Measurements from ENCODE around the gene GJD3. TPM values are rescaled to one million over a fixed set of nuclear protein-coding genes. Genes with fewer than 3 reads are reported as not detected.

Gene GJD3
- total RNA-seq, 5 donors from 2014 or later (not counting 1 experiment from before 2014, with no cell fraction given), result not detected

- Mint-ChIP-seq H3K36me3 (peaks cover 32% of the 10 kb centered on the region), H3K4me3 (no peak overlapping the region), H3K9me3 (no peaks in the 10 kb centered on the region), H3K4me1 (peaks cover 41 to 50% (median 48%) of the 10 kb centered on the region in 3 donors), H3K27me3 (no peaks in the 10 kb centered on the region), H3K27ac (peak overlapping the region in 1 of 2 donors; percentile 80)
- H3K9me3 ChIP-seq, result no peaks in the 10 kb centered on the region
- ATAC-seq (replicated peaks in 1 of 4) (no peak), DNase-seq (no peak)
- POLR2A ChIA-PET, result interaction anchor here in 1 of 2 donors (0.6 kb wide), 1 partner anchor 246 kb away, joined by 3 read pairs; no protein-coding TSS in a partner anchor
- H3K36me3 ChIP-seq (ENCODE audit: control insufficient read depth in 2 of 2, extremely low read depth in 1 of 2, insufficient read depth in 1 of 2, low read length in 1 of 2), result peaks cover 29 to 67% of the 10 kb centered on the region in 2 donors
- H3K4me1 ChIP-seq (ENCODE audit: control insufficient read depth in 1 of 2, extremely low read depth in 1 of 2, insufficient read depth in 2 of 2, low read length in 2 of 2), result peaks cover 4 to 46% of the 10 kb centered on the region in 2 experiments
- H3K27ac ChIP-seq (ENCODE audit: low read length), result no peak overlapping the region
- 95% methylated on average over 17 of the region's 27 CpGs for WGBS (ENCODE audit: insufficient coverage)
- H3K4me3 ChIP-seq (ENCODE audit: control insufficient read depth in 1 of 2, extremely low read depth in 1 of 2, low read length in 1 of 2), result no peak overlapping the region
- H3K27me3 ChIP-seq (replicated peaks in 1 of 2; ENCODE audit: control insufficient read depth in 2 of 2, extremely low read depth in 1 of 2, insufficient read depth in 2 of 2, low read length in 1 of 2), result no peaks in the 10 kb centered on the region
- CTCF ChIA-PET, result interaction anchor here in 1 of 2 donors (5.0 to 6.1 kb wide), 2 partner anchors 44 to 49 kb away, joined by 24 to 69 read pairs; no protein-coding TSS in a partner anchor
Observed at GRCh38 chr17:40351359-40352236, 12.9 kb downstream of the GJD3 start.

DNA sequence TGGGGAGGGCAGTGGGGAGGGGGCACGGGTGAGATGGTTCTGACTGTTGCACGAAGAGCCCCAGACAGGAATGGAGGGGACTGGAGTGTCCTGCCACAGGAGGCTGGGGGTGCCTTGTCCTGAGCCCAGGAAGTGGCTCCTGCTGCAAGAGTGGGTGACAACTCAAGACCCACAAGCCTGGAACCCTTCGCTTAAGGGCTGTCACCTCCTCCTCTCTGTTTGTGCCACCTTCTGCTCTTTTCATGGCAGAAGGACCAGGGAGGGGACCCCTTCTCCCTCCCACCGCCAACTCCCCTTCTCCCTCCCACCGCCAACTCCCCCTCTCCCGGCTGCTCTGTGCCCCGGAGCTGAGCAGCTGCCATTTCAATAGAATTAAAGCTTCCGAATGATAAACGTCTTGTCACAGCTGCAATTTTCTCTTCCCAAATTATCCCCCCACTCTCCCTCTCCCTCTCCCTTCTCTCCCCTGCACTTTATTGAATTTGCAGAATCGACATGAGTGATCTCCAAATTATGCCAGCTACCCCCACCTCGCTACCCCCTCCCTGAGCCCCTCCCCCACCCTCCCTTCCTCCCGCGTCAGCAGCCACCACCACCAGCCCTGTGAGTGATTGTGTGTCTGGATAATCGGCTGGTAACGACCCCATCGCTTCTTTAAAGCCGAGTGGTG lies 13.7 kb downstream of the GJD3 start:
- POLR2A ChIA-PET, result interaction anchor here in 1 of 2 donors (0.7 kb wide), 1 partner anchor 41 kb away, joined by 11 read pairs; no protein-coding TSS in a partner anchor
- DNase-seq, result no peak
- Mint-ChIP-seq H3K9me3 (no peaks in the 10 kb centered on the region), H3K4me3 (no peak overlapping the region), H3K36me3 (peaks cover 32% of the 10 kb centered on the region), H3K4me1 (peaks cover 49 to 58% (median 54%) of the 10 kb centered on the region in 3 donors), H3K27me3 (no peaks in the 10 kb centered on the region), H3K27ac (no peak overlapping the region)
- 91% methylated on average over 9 of the region's 17 CpGs for WGBS (ENCODE audit: insufficient coverage)
- Histone ChIP-seq H3K27me3 (replicated peaks in 1 of 2; ENCODE audit: control insufficient read depth in 2 of 2, extremely low read depth in 1 of 2, insufficient read depth in 2 of 2, low read length in 1 of 2) (no peaks in the 10 kb centered on the region), H3K4me1 (ENCODE audit: control insufficient read depth in 1 of 2, extremely low read depth in 1 of 2, insufficient read depth in 2 of 2, low read length in 2 of 2) (peaks cover 6 to 54% of the 10 kb centered on the region in 2 experiments), H3K27ac (ENCODE audit: low read length) (no peak overlapping the region), H3K9me3 (no peaks in the 10 kb centered on the region), H3K4me3 (ENCODE audit: control insufficient read depth in 1 of 2, extremely low read depth in 1 of 2, low read length in 1 of 2) (no peak overlapping the region), H3K36me3 (ENCODE audit: control insufficient read depth in 2 of 2, extremely low read depth in 1 of 2, insufficient read depth in 1 of 2, low read length in 1 of 2) (peaks cover 29 to 65% of the 10 kb centered on the region in 2 donors)
- ATAC-seq (replicated peaks in 1 of 4), result no peak
- CTCF ChIA-PET, result interaction anchor here in 1 of 2 donors (5.0 to 6.1 kb wide), 2 partner anchors 44 to 48 kb away, joined by 24 to 69 read pairs; no protein-coding TSS in a partner anchor

DNA sequence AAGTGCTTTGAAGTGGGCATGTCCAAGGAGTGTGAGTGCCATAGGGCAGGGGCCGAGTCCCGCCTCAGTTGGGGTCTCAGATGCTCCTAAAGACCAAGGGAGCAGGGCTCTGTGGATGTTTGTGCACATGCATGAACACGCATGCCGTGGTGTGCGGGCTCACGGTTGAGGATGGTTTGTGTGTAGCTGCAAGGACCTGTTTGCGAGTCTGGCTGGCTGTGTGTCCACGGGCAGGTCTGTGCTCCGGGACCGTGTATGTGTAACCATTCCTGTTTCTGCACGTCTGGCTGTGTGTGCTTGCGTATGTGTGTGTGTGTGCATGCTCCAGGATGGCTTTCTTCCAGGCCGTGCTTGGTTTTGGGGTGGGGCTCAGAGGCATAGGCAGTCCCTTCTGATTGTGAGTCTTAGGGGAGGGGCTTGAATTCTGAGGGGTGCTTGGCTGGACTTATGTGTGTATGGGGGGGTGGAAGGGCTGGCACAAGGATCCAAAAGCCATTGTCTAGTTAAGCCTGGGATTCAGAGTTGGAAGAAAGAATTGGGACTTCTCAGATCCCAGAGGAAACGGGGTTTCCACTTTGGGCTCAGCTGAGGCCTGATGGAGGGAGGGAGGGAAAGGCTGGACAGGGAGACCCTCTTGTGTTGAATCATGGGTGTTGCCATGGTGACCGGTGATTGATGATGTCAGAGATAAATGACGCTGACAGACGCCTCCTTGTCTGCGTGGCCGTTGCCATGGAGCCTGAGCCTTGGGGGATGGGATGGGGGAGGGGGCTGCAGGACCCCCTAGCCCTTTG lies 14.4 kb downstream of the GJD3 start:
- WGBS (ENCODE audit: insufficient coverage), result 93% methylated on average over 15 of the region's 19 CpGs
- H3K27me3 ChIP-seq (replicated peaks in 1 of 2; ENCODE audit: control insufficient read depth in 2 of 2, extremely low read depth in 1 of 2, insufficient read depth in 2 of 2, low read length in 1 of 2), result no peaks in the 10 kb centered on the region
- H3K27ac ChIP-seq (ENCODE audit: low read length), result no peak overlapping the region
- no peak overlapping the region for H3K4me3 ChIP-seq (ENCODE audit: control insufficient read depth in 1 of 2, extremely low read depth in 1 of 2, low read length in 1 of 2)
- no peaks in the 10 kb centered on the region for H3K27me3 Mint-ChIP-seq
- peaks cover 56 to 65% (median 59%) of the 10 kb centered on the region in 3 donors for H3K4me1 Mint-ChIP-seq
- H3K36me3 ChIP-seq (ENCODE audit: control insufficient read depth in 2 of 2, extremely low read depth in 1 of 2, insufficient read depth in 1 of 2, low read length in 1 of 2), result peaks cover 24 to 58% of the 10 kb centered on the region in 2 donors
- no peaks in the 10 kb centered on the region for H3K9me3 Mint-ChIP-seq
- ATAC-seq (replicated peaks in 1 of 4), result no peak
- H3K36me3 Mint-ChIP-seq, result peaks cover 29% of the 10 kb centered on the region
- no peak overlapping the region for H3K4me3 Mint-ChIP-seq
- DNase-seq, result peak in 1 of 35 experiments; percentile 22
- POLR2A ChIA-PET, result interaction anchor here in 1 of 2 donors (0.7 kb wide), 1 partner anchor 40 kb away, joined by 11 read pairs; no protein-coding TSS in a partner anchor
- H3K27ac Mint-ChIP-seq, result peak overlapping the region; percentile 29 to 66
- H3K4me1 ChIP-seq (ENCODE audit: control insufficient read depth in 1 of 2, extremely low read depth in 1 of 2, insufficient read depth in 2 of 2, low read length in 2 of 2), result peaks cover 13 to 59% of the 10 kb centered on the region in 2 experiments
- no peaks in the 10 kb centered on the region for H3K9me3 ChIP-seq
- CTCF ChIA-PET, result interaction anchor here in 1 of 2 donors (6.1 kb wide), 1 partner anchor 47 kb away, joined by 69 read pairs; no protein-coding TSS in a partner anchor

DNA sequence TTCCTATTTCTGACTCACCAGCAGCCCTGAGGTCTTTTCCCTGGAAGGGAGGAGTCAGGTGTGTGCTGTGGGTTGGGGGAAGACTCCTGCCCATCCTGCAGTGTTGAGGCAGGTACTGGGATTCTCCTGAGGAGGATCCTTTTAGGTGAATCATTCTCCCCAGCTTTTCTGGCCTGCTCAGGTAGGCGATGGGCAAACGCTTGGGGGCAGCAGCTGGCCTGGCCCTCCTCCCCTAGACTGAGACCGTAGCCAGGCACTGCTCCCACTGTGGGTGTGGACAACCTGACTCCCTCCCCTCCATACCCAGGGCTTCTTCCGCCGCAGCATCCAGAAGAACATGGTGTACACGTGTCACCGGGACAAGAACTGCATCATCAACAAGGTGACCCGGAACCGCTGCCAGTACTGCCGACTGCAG lies 15.1 kb downstream of the GJD3 start:
- peak overlapping the region in 1 of 3 donors; percentile 32 for H3K4me3 Mint-ChIP-seq
- no peak overlapping the region for H3K4me3 ChIP-seq (ENCODE audit: control insufficient read depth in 1 of 2, extremely low read depth in 1 of 2, low read length in 1 of 2)
- ATAC-seq (replicated peaks in 1 of 4) (no peak), DNase-seq (no peak)
- peaks cover 62 to 69% (median 64%) of the 10 kb centered on the region in 3 donors for H3K4me1 Mint-ChIP-seq
- peaks cover 19 to 59% of the 10 kb centered on the region in 2 experiments for H3K4me1 ChIP-seq (ENCODE audit: control insufficient read depth in 1 of 2, extremely low read depth in 1 of 2, insufficient read depth in 2 of 2, low read length in 2 of 2)
- WGBS (ENCODE audit: insufficient coverage), result 92% methylated on average over 8 of the region's 10 CpGs
- CTCF ChIA-PET, result interaction anchor here in 1 of 2 donors (6.1 kb wide), 1 partner anchor 47 kb away, joined by 69 read pairs; no protein-coding TSS in a partner anchor
- no peak overlapping the region for H3K27ac ChIP-seq (ENCODE audit: low read length)
- peaks cover 29% of the 10 kb centered on the region for H3K36me3 Mint-ChIP-seq
- no peaks in the 10 kb centered on the region for H3K27me3 ChIP-seq (replicated peaks in 1 of 2; ENCODE audit: control insufficient read depth in 2 of 2, extremely low read depth in 1 of 2, insufficient read depth in 2 of 2, low read length in 1 of 2)
- POLR2A ChIA-PET, result no interaction called here
- no peaks in the 10 kb centered on the region for H3K9me3 ChIP-seq
- H3K27ac Mint-ChIP-seq, result peak overlapping the region; percentile 60 to 86
- peaks cover 24 to 52% of the 10 kb centered on the region in 2 donors for H3K36me3 ChIP-seq (ENCODE audit: control insufficient read depth in 2 of 2, extremely low read depth in 1 of 2, insufficient read depth in 1 of 2, low read length in 1 of 2)
- no peaks in the 10 kb centered on the region for H3K9me3 Mint-ChIP-seq
- H3K27me3 Mint-ChIP-seq, result no peaks in the 10 kb centered on the region

DNA sequence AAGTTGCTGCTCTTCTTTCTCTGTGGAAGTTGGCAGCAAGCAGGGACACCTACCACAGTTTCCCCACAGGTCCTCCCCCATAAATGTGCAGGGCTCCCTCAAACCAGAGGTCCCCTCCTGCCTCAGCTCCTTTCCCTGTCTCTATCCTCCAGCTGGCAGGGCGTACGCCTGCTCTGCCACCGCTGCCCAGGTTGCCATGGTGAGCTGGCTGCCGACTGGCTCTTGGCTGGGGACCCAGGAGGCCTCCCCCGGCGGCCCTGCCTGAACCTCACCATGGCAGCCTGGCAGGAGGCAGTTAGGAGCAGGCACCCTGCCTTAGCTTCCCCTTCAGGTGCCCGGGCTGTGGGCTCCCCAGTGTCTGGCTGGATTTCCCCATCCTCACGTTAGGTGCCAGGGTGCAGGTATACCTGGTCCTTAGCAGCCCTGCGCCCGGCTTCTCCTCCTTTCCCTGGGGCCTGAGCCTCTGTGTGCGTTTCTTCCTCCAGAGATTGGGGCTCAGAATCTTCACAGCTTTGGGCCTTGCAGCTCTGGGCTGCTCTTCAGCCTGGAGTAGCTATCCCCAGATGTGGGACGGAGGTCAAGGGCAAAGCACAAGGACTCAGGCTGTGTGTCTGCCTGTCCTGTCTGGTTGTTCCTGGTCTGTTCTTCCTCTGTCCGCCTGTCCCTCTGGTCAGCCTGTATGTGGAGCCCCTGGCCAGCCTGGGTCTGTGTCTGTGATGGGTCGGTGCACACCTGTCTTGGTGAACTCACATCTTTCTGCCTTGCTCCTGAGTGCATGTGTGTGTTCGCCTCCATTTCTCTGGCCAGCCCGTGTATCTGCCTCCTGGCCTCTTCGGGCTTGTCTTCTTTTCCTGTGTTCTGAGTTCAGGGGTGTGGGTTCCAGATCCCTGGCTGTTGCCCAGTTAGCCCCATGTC lies 15.7 kb downstream of the GJD3 start:
- ATAC-seq (replicated peaks in 1 of 4), result no peak
- no peak for DNase-seq
- H3K36me3 ChIP-seq (ENCODE audit: control insufficient read depth in 2 of 2, extremely low read depth in 1 of 2, insufficient read depth in 1 of 2, low read length in 1 of 2), result peaks cover 21 to 46% of the 10 kb centered on the region in 2 donors
- peak overlapping the region; percentile 7 for H3K27ac ChIP-seq (ENCODE audit: low read length)
- ChIA-PET POLR2A (interaction anchor here in 1 of 2 donors (0.6 kb wide), 1 partner anchor 189 kb away, joined by 4 read pairs; no protein-coding TSS in a partner anchor), CTCF (no interaction called here)
- Mint-ChIP-seq H3K36me3 (peaks cover 29% of the 10 kb centered on the region), H3K27me3 (no peaks in the 10 kb centered on the region), H3K9me3 (no peaks in the 10 kb centered on the region), H3K4me3 (peak overlapping the region in 1 of 3 donors; percentile 32), H3K27ac (peak overlapping the region; percentile 86 to 89), H3K4me1 (peaks cover 68 to 76% (median 69%) of the 10 kb centered on the region in 3 donors)
- no peaks in the 10 kb centered on the region for H3K27me3 ChIP-seq (replicated peaks in 1 of 2; ENCODE audit: control insufficient read depth in 2 of 2, extremely low read depth in 1 of 2, insufficient read depth in 2 of 2, low read length in 1 of 2)
- H3K4me1 ChIP-seq (ENCODE audit: control insufficient read depth in 1 of 2, extremely low read depth in 1 of 2, insufficient read depth in 2 of 2, low read length in 2 of 2), result peaks cover 26 to 64% of the 10 kb centered on the region in 2 experiments
- 84% methylated on average over 15 of the region's 17 CpGs for WGBS (ENCODE audit: insufficient coverage)
- H3K9me3 ChIP-seq, result no peaks in the 10 kb centered on the region
- H3K4me3 ChIP-seq (ENCODE audit: control insufficient read depth in 1 of 2, extremely low read depth in 1 of 2, low read length in 1 of 2), result no peak overlapping the region
